C1 segment of cervical spinal cord (tissue), 14 donors: ENCODE results near the gene MRPS15.
"Not testable (repeated sequence)": the region's sequence is repeated elsewhere in the genome, so short reads cannot be mapped to it uniquely, and the experiment has no call there.

Experiments
- DNase-seq, 14 donors: peaks; one replicate each; lab custom pipeline; 2025; lab: John Stamatoyannopoulos, UW

Gene MRPS15

DNA sequence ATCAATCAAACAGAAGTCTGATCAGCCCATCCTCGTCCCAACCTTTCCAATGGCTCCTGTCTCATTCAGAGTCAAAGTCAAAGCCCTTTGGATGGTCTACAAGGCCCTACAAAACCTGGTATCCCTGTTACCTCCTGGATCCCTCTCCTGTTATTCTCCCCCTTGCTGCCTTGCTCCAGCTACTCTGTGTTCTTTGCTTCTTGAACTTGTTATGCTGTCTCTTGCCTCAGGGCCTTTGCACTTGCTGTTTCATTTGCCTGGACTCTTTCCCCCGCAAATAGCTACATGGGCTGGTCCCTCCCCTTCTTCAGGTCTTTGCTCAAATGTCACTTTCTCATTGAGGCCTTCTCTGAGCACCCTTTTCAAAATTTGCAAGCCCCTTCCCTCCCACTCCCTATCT lies 19.9 kb upstream of the MRPS15 start:
- no peak for DNase-seq

DNA sequence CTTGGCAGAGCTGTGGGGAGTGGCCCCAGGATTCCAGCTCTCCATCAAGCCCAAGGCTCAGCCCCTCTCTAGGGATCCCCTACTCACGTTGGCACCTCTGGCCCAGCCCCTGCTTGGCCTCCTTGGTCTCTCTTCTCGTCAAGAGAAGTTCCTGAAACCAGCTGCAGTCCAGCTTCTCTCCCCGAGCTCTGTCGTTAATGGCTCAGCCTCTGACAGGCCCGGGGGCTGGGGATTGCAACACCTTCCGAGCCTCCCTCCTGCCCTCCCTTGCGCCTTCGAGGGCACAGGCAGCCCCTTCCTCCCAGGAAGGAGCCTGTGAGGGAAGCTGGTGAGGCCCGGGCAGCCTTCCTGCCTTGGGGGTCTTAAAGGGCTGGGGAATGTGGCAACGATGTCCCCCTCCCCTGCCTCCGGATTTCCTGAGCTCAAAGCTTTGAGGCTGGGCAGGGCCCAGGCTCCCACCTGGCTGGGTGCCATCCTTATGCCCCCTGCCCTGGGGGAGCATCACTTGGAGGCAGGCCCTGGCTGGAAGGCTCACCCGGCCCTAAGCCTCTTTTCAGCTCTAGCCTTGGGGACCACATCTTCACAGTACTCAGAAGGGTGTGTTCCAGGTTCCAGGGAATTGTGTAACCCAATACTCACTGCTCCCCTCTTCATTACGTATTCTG lies 18.7 kb upstream of the MRPS15 start, which contains the start of gene CSF3R:
Gene CSF3R, minus strand, starts transcription at position 190 of the 665 bp plus-strand sequence. CDS start 3,417 bp downstream, outside the sequence.
- peak in 4 of 14 donors; percentile 7 to 23 (median 10) for DNase-seq

DNA sequence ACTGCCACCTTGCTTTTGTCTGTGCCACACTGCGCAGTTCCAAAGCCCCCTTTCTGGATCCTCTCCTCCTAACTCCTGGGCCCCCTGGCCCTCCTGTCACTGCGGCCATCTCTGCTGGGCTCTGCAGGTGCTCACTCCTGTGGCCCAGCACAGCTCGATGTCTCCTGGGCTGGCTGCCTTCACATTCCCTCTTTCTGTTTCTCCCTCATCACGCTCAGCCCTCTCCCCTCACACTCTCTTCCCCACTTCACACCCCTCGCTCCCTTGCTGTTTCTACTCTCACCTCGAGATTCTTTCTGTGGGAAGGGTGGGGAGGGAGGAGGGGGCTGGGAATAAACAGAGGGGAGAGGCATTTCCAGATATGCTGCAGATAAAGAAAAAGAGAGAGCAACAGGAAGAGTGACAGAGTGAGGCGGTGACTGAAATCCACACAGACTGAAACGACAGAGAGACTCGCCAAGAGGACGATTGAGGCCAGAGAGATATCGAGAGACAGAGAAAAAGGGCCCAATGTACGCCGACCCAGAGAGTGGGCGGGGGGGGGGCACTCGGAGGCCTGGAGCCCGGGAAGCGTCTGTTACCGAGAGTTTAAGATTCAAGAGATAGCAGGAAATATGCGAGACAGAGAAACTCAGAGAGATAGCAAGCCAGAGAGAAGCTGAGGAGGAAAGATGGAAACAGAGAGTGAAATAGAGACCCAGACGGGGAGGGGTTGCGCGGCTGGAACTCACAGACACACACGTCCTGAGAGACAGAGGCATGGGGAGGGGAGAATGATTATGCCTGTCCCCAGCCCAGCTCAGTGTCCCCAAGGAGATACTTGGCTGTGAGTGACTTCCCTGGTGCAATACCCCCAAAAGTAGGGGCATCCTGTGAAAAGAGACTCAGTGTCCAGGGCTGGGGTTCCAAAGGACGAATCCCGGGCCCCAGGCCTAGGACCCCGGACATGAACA lies 17.9 kb upstream of the MRPS15 start:
- no peak for DNase-seq

DNA sequence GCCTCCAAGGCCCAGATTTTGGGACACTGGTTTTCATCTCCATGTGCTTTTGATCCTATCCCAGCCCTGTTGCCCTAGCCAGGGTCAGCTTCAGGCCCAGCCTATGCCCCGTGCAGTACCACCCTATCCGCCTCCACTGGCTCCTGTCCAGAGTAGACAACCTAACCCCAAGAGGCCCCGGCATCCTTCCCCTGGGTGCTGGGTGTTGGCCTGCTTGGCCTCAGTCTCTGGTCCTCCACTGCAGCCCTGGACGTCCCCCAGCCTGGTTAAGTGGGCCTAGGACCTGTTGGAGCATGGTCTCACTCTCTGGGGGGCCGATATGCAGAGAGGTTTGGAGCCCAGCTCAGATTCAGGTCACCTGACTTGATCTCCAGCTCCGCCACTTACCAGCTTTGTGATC lies 16.9 kb upstream of the MRPS15 start:
- DNase-seq, result no peak

DNA sequence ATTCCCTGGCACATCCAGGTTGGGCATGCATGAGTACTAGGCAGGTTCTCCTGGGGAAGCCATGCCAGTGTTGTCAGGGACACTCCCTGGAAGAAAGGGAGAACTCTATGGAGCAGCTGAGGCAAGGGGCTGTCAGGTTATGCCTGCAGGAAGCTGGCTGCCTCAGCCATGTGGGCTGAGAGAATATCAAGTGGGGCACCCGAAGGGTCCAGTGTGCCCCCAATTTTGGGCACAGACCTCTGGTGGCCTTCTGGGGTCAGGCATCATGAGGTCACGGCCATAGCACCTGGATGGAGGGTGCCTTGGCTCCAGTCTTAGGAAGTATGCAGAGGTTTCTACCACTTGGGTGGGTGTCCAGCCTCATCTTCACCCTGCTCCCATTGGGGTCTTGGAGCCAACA lies 16.0 kb upstream of the MRPS15 start:
- DNase-seq, result no peak

DNA sequence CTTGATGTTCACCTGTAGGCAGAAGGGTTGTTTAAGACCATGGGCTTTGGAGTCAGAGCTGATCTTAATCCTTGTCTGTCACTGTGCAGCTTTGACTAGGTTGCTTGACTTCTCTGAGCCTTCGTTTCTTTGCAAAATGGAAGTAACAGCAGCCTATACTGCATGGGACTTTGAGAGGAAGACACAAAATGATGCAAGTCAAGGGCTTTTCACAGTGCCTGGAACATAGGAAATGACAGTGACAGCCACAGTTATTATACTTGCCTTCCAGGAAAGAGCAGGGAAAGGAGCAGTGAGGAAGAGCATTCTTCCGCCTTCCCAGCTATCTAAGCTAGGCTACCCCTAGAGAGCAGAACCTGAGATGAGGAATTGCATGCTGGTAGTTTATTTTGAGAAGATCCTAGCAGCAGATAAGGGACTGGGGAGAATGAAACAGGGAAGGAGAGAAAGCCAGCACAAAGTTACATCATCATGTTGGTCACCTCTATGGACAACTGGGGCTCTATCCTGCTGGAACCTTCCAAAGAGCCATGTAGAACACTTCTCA lies 15.4 kb upstream of the MRPS15 start:
- DNase-seq, result no peak

DNA sequence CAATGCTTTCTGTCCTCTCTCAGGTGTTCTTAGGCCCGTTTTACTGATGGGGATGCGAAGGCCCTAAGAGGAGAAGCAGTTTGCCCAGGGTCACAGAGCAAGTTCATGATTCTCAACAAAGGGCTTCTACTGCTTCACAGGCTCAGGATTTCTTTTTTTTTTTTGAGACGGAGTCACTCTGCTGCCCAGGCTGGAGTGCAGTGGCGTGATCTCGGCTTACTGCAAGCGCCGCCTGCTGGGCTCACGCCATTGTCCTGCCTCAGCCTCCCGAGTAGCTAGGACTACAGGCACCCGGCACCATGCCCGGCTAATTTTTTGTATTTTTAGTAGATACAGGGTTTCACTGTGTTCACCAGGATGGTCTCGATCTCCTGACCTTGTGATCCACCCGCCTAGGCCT lies 13.4 kb upstream of the MRPS15 start:
- DNase-seq, result not testable (repeated sequence)

DNA sequence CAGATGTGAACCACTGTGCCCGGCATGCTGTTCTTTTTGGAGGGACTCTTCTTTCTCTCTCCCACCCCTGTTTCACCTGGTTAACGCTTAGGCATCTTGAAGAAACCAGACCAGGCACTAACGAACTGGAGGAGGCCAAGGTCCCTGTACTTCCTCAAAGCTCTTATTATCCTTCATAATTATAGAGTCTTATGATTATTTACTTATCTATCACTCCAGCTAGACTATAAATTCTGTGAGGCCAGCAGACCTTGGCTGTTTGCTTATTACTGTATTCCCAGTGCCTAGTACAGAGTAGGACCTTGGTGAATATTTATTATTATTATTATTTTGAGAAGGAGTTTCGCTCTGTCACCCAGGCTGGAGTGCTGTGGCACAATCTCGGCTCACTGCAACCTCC lies 12.8 kb upstream of the MRPS15 start:
- no peak for DNase-seq

DNA sequence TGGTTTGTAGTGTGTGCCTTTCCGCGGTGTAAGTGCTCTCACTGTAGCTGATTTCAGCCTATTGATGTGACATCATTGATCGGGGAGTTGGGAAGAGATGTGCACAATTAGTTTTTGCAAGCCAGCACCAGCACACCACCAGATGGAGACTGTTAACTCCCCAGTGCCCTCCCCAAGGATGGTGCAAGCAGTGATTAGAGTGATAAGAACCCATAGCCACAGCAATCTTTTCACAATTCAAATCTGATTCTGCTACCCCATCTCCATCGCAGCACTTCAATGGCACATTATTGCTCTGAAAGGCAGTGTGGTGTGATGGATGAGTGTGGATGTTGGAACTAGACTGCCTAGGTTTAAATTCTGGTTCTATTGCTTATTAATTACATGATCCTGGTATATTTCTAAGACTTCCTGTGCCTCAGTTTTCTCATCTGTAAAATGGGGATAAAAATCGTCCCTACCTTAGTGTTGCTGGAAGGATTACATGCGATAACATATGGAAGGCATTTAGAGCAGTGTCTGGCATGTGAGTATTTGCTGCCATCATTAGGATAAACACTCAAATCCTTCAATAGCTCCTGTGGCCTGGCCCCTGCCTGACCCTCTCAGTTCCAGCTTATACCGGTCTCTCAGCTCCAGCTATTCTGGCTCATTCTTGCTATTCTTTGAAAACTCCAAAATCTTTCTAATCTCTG lies 11.9 kb upstream of the MRPS15 start:
- no peak for DNase-seq

DNA sequence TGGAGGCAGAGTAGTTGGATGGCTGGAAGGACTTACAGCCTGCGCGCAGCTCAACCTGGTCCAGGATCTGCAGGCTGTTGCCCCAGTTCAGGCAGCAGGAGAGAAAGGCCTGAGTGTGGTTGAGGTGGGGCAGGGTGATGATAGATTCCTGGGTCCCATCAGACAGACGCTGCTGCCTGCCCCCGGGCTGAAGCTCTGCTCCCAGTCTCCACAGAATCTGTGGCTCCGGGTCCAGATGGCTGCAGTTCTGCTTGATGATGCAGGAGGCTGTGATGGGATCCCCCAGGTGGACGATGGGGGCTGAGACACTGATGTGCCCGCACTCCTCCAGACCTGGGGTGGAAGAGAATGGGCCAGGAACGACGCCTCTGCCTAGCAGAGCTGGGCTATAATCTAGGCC lies 11.2 kb upstream of the MRPS15 start:
- no peak for DNase-seq

DNA sequence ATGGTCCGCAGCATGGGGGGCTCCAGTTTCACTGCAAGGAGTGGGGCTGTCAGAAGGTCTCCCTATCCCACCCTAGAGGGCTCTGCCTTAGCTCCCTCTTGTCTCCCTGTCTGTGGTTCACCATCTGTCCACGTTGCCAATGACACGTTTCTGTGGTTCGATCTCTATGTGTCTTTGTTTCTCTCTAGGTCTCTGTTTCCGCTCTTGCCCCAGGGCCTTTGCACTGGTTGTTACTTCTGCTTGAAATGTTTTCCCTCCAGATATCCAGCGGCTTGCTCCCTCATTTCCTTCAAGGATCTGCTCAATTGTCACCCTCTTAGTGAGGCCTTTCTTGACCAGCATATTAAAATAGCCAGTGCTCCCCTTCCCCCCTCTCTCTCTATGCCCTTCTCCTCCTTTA lies 8.5 kb upstream of the MRPS15 start:
- DNase-seq, result no peak

DNA sequence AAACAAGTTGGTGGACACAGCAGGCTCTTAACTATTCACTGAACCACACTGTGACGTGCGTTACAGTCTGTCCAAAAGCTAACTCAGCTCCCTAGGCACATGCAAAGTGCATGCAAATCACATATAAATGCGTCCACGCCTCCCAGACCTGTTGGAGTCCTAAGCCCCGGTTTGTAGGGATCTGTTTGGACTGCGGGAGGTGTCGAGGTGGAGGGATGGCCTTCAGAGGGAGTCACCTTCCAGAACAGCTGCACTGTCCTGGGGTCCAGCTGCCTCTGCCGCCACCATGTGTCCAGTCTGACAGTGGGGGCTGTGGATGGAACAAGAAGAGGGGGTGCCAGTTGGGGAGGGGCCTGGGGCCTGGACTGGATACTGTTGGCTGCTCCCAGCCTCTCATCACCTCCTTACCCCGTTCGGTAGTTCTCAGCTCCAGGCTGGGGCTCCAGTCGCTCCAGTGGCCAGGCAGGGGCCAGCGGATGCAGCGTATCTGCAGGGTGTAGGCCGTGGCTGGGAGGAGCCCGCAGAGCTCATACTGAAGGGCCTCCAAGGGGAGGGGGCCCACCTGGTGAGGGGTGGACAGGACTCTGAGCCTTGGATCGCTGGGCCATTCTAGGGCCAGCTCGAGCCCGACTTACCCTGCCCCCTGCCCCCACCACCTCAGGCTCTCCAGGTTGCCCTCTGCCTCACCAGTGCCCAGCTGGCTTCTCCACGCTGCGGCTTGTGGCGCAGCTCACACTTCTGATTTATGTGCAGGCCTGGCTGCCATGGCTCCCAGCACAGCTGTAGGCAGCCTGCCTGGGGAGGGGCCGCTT lies 7.9 kb upstream of the MRPS15 start:
- DNase-seq, result no peak

DNA sequence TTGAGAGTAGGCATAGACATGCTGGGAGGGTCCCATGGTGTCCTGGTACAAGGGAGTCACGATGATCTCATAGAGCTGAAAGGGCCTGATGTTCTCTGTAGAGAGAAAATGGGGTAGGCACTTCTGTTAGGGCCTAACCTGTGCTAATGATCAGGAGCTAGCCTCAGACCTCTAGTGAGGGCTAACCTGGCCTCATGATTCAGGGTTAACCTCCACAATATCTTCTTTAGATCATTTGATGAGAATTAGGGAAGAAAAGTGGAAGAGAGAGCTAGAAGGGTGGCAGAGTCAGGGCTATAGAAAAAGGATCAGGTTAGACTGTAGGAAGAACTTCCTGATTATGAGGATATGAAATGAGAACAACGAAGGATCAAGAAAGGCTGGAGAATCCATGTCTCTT lies 5.0 kb upstream of the MRPS15 start:
- DNase-seq, result no peak

DNA sequence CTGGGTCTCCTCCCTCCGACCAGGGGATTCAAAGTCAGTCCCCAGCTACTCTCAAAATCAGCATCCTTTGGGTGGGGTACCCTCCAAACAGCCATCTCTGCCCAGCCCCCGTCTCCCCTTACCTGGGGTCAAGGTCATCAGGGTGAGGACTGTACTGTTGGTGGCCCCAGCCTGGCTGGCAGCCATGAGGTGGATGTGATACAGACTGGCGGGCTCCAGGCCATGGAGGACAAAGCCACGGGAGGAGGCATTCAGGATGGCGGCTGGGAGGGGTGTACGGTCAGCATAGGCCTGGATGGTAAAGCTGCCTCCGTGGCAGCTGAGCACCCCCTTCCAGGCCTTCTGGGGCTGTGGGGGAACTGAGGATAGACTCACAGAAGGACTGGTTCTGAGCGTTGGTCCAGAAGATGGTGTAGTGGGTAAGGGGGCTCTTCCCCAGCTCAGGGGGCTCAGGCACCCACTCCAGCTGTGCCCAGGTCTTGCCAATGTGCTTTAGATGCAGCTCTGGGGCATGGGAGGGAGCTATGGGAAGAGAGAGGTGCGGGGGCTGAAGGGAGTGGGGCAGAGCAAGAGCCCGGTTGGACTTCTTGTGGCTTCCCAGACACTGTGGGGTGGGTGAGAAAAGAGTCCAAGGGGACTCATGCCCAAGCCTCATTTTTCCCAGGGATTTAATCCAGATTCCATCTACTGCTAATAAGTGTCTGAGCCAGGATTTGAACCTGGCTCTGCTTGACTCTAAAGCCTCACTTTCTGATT lies 3.7 kb upstream of the MRPS15 start:
- DNase-seq, result no peak

DNA sequence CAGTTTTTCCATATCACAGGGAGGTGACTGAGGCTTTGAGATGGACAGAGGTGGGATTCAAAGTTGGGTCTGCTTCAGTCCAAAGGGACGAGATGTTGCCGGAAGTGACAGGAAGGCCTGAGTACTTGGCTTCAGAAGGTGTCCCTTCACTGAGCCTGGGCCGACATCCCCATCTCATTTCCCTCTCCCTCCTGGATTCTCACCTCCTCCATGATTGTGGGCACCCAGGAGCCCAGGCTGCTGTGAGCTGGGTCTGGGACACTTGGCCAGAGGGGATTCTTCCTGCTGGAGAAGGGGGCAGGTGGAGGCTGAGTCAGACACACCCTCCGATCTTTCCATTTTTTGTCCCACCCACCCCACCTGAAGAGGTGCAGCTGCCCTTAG lies 2.8 kb upstream of the MRPS15 start:
- DNase-seq, result no peak

DNA sequence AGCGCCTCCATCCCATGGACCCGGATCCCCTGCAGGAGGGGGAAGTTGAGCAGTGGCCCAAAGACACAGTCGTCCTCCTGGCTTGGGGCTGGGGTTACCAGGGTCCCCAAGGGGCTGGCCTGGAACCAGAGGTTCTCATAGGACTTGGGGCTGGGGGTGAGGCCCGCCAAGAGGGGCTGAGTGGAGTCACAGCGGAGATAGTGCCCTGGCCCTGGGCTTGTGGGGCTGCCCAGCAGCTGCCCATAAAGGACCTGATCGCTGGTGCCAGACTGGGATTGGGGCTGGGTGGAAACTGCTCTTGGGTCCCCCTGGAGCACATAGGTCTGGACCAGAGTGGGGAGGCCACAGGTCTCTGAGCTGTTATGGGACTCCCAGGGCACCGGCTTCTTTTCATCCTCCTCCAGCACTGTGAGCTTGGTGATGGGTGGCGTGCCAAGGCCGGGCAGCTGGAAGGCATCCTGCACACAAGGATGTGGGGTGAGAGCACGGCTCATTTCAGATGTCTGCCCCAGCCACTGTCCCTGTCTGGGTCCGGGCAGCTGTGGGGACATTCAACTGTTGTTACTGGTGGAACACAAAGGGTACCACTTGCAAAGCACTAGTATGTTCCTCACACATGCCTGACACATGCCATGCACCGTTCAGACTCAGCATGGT lies 2.3 kb upstream of the MRPS15 start:
- DNase-seq, result no peak

DNA sequence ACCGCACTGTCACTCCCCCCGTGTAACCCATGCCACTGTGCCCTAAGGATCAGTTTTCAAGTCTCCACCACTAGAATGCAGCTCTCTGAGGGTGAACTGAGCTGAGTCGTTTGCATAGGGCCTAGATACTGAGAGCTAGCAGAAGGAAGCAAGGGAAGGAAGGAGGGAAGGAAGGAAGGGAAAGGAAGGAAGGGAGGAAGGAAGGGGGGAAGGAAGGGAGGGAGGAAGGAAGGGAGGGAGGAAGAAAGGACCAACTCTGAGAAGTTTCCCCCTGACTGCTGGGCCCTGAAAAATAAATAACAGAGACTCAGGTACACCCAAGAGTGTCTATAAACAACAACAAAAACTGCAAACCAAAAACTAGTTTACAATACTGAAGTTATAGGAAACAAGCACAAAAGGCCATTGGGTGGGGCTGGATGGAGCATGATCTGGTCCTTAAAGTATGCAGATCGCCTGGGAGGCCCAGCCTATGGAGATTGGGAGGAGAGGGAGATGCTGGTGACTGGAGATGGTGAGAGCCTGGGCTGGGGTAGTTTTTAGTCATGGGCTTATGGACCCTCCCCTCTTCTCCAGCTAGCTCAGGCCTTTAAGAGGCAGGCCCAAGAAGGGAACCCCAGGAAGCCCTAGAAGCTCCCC lies 1.7 kb upstream of the MRPS15 start:
- DNase-seq, result no peak

DNA sequence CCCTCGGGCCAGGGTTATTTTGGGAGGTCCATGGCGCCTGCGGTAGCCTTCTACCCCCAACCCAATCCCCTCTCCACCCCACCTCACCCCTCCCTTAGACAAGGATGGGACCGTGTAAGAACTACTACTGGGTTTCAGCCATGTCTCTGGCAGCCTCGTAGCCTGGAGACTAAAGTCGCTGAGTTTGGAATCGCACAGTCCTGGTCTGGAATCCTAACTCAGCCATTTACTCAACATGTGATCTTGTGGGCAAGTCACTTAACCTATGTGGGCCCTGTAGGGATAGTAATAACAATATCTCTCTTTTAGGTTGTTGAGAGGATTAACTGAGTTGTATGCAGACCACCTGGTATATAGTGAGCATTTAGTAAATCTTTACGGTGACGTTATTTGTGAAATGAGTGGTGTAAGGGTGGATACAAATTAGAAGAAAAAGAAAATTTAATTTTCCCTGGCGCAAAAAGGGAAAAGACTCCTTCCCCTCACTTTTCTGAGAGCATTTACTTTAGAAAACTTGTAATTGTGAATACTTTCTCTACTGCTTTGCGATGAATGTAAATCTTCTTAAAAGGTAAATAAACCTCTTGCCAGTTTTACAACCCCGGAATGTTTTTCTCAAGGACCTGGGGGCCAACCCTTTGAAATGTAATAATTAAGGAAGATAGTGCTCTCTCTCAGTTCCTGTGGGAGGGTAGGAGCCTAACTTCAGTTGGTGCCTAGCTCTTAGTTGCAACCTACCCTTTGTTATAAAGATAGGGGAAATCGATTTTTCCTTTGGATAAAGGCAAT lies 615 bp upstream of the MRPS15 start:
- DNase-seq, result peak in 1 of 14 donors; percentile 72

DNA sequence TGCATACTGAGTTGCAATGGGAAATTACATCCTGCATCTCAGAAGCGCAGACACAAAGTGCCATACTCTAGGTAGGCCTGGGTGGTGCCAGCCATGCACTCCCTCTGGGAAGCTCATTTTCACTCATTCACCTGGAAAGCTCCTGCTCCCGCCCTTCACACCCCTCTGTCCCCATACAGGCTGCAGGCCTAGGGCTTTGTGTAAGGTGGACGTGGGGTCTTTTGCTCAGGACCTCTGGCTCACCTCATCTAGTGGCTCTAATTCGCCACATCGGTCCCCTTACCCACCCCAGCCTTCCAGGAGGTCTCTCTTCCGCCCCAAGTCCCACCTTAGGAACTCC lies 751 bp downstream of the MRPS15 start:
- no peak for DNase-seq
